HAP-1 (cell line): Measurements from ENCODE around the gene GMEB2.

ENCODE experiments used
- DNase-seq, 2 experiments: peaks; one replicate each; pipeline ENCODE4 v3.0.0-alpha.2; 2016 to 2020; ENCODE audit warnings: low spot score in 2 of 2
- H3K27me3 ChIP-seq: fragments of 250-450 bp; sonication (Bioruptor Pico); 2 replicates; pipeline ENCODE4 v1.5.1; 2020; ENCODE audit warnings: low read depth, mild to moderate bottlenecking, moderate library complexity
- H3K36me3 ChIP-seq: fragments of 250-450 bp; sonication (Bioruptor Pico); replicated peaks from 2 replicates; pipeline ENCODE4 v1.5.1; 2020; ENCODE audit warnings: mild to moderate bottlenecking
- H3K4me1 ChIP-seq: fragments of 250-450 bp; sonication (Bioruptor Pico); 2 replicates; pipeline ENCODE4 v1.5.1; 2020; ENCODE audit warnings: mild to moderate bottlenecking
- H3K4me3 ChIP-seq: fragments of 250-450 bp; sonication (Bioruptor Pico); 2 replicates; pipeline ENCODE4 v1.5.1; 2020; ENCODE audit warnings: mild to moderate bottlenecking, moderate library complexity
- H3K9me3 ChIP-seq: fragments of 250-450 bp; sonication (Bioruptor Pico); 2 replicates; pipeline ENCODE4 v1.5.1; 2020; ENCODE audit warnings: mild to moderate bottlenecking, moderate library complexity
- in situ Hi-C: fragments of 300-500 bp; cut with MboI; formaldehyde crosslinking; loops from 3 replicates; pipeline ENCODE4 v1.14.3; 2020; ENCODE audit warnings: low sequenced_read_pairs, inconsistent platforms, mixed read lengths

GMEB2 gene

DNA sequence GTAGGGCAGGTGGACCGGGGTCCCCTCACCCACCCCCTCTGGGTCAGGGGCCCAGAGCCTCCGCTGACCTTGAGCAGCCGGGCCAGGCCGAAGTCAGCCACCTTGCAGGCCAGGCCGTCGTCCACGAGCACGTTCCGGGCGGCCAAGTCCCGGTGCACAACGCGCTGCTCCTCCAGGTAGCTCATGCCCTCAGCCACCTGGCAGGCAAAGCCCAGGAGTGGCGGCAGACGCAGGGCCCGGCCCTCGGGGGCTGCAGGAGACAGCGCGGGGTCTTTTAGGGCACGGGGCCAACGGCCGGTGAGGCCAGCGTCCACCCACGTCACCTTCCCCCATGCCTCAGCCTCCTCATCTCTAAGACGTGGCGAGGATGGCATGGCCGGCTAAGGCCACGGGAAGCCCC is 85.5 kb downstream of the GMEB2 start:
- Histone ChIP-seq H3K4me1 (no peaks in the 10 kb centered on the region), H3K36me3 (no peaks in the 10 kb centered on the region), H3K4me3 (no peak overlapping the region), H3K9me3 (no peaks in the 10 kb centered on the region), H3K27me3 (peaks cover 3% of the 10 kb centered on the region; the same call in 1 of the 2 replicates)
- in situ Hi-C loops, result loop anchor here (5.0 kb wide), 1 partner anchor 436 kb away; the partner anchor contains the start of gene SAMD10
- DNase-seq, result no peak

DNA sequence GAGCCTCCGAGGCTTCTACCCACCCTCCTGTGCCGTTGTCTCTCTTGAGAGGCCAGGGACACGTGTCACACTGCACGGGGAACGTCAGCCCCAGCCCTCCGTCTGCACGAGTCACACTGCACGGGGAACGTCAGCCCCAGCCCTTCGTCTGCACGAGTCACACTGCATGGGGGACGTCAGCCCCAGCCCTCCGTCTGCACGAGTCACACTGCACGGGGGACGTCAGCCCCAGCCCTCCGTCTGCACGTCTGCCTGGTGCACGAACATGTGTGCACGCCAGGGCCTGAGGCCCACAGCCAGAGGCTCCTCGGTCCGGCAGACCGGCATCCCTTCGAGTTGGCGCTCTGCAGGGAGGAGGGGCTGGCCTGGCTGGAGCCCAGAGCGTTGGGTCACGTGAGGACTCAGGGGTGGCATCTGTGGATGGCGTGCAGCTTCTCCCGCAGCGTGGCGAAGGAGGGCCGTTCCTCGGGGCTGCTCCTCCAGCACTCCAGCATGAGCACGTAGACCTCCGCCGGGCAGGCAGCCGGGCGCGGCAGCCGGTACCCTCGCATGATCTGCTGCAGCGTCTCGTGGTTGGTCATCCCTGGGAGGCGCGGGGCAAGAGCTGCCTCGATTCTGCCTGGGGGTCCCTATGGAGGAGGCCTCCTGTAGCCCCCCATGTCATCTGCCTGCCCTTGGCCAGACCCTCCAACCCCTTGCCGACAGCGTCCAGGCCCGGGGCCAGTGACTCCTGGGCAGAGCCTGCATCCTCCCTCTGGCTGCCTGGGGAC is 86.3 kb downstream of the GMEB2 start:
- DNase-seq, result no peak
- in situ Hi-C loops, result loop anchor here (5.0 kb wide), 1 partner anchor 437 kb away; the partner anchor contains the start of gene SAMD10
- Histone ChIP-seq H3K27me3 (peaks cover 3% of the 10 kb centered on the region; the same call in 1 of the 2 replicates), H3K36me3 (no peaks in the 10 kb centered on the region), H3K9me3 (no peaks in the 10 kb centered on the region), H3K4me1 (no peaks in the 10 kb centered on the region), H3K4me3 (no peak overlapping the region)

DNA sequence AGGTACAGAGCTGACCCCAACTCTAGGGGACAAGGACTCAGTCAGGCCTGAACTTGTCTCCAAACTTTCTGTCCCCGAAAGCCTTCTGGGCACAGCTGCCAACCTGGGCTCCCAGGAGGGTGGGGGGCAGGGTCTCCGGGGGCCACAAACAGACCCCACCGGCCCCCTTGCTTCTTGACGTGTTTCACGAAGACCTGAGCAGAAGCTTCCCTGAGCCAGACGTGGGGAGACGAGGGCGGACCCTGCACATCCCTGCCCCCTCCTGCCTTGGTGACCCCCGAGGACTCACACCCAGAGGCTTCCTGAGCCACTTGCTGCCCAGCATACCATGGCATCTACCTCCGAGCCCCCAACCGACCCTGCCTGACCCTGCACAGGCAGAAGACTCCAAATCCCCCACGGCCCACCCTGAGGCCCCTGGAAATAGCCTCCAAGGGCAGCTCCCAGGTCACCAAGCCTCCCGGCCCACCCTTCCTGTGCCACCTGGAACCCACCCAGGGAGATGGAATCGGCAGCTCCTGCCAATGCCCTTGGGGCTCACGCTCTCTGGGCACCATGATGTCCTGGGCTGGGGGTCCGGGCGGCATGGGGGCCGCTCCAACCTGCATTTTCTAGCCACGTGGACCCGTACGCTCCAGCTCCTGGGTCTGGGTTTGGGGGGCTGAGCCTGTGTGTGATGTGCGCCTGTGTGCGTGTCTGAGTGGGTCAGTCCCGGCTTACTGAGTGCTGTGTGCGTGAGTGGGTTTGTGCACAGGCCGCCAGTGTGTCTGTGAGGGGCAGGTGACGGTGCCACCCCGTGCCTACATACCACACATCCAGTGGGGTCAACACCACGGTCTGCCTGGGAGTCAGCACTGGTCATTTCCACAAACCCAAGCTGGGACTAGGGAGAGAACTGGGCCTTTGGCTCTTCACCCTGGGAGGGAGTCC is 87.2 kb downstream of the GMEB2 start:
- no peaks in the 10 kb centered on the region for H3K27me3 ChIP-seq
- in situ Hi-C loops, result loop anchor here (5.0 kb wide), 1 partner anchor 438 kb away; the partner anchor contains the start of gene SAMD10

DNA sequence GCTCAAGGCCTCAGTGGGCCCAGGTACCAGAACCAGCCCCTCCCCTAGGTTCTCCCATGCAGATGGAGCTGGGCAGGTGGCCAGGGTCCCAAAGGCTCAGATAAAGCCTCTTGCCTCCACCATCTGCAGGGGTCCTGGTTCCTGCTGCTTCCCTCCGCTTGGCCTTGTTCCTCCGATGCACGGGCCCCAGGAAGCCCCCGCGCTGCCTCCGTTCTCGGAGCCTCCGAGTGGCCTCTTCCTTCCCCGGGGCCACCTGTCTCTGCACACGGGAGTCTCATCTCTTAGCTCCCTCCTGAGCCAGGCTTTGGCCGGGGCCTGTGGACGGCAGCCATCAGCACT is 87.8 kb downstream of the GMEB2 start:
- Histone ChIP-seq H3K4me1 (no peaks in the 10 kb centered on the region), H3K27me3 (no peaks in the 10 kb centered on the region), H3K4me3 (no peak overlapping the region), H3K9me3 (no peaks in the 10 kb centered on the region), H3K36me3 (no peaks in the 10 kb centered on the region)
- no peak for DNase-seq
- in situ Hi-C loops, result no loop called here

More for the DNA sequence above, 87.2 kb downstream of the GMEB2 start:
- Histone ChIP-seq H3K4me3 (no peak overlapping the region), H3K36me3 (no peaks in the 10 kb centered on the region), H3K9me3 (no peaks in the 10 kb centered on the region), H3K4me1 (no peaks in the 10 kb centered on the region)
- DNase-seq, result no peak

DNA sequence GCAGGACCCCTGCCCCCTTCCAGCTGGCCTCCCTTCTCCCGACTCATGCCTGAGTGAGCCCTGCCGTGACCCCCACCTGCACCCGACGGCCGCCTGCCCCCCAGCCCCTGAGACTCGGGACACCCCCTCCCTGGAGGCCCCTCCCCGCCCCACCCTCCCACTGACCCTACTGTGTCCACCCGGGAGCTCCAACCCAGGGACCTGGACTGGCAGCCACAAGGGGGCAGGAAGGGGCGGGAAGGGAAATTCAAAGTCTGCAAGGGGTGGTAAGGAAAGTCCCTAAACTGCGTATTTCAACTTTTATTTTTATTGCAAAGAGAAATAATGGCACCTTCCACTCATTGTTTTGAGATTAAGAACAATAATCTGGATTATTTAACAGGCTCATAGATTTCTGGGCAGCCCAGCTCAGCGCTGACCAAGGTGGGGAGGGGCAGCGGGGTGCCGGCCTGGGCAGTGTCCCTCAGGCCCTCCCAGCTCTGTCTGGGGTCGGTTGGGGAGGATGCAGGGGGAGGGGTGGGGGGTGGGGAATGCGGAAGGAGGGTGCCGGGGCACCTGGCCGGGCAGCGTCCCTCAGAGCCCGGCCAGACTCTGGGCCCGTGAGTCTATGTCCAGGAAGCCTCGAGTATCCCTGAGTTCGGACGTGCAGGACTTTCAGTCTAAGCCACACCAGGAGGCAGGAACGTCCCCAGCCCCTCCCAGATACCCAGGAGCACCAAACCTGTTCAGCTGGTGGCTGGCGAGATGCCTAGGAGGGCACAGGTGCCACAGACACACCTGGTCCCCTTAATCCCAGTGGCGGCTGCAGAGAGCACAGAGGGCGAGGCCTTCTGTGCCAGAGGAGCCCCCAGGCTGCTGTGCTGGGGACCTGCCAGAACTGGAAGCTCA is 88.5 kb downstream of the GMEB2 start:
- Histone ChIP-seq H3K4me3 (peak overlapping the region; percentile 14; the same call in 1 of the 2 replicates), H3K36me3 (no peaks in the 10 kb centered on the region), H3K27me3 (no peaks in the 10 kb centered on the region), H3K9me3 (no peaks in the 10 kb centered on the region), H3K4me1 (no peaks in the 10 kb centered on the region)
- DNase-seq, result no peak
- in situ Hi-C loops, result no loop called here
